Suprapubic skin (tissue), 4 donors: ENCODE data around the gene MYADML2. TPM values are rescaled to one million over a fixed set of nuclear protein-coding genes. Genes with fewer than 3 reads are reported as not detected.
"Not testable (repeated sequence)": the region's sequence is repeated elsewhere in the genome, so short reads cannot be mapped to it uniquely, and the experiment has no call there.

Source experiments
- DNase-seq, 2 donors: peaks; one replicate each; pipeline ENCODE4 v3.0.0-alpha.2; 2019; ENCODE audit warnings: low spot score in 2 of 2
- H3K27ac ChIP-seq: fragments of 200-600 bp; sonication (generic); one replicate; pipeline ENCODE4 v1.5.1; 2019
- H3K27me3 ChIP-seq: fragments of 200-600 bp; sonication (generic); one replicate; pipeline ENCODE4 v1.5.1; 2019
- H3K36me3 ChIP-seq: fragments of 200-600 bp; sonication (generic); one replicate; pipeline ENCODE4 v1.5.1; 2019
- H3K4me1 ChIP-seq: fragments of 200-600 bp; sonication (generic); one replicate; pipeline ENCODE4 v1.5.1; 2019
- H3K4me3 ChIP-seq: fragments of 200-600 bp; sonication (generic); one replicate; pipeline ENCODE4 v1.5.1; 2019; ENCODE audit warnings: mild to moderate bottlenecking
- H3K9me3 ChIP-seq: fragments of 200-600 bp; sonication (generic); one replicate; pipeline ENCODE4 v1.5.1; 2019
- CTCF ChIP-seq, 2 donors: fragments of 200-600 bp in 1 of 2; fragments of 450-650 bp in 1 of 2; sonication (generic) in 1 of 2; IDR thresholded peaks; one replicate each; pipeline ENCODE4 v1.5.1; 2016 to 2019; ENCODE audit warnings: antibody characterized with exemption in 2 of 2, mild to moderate bottlenecking in 1 of 2, moderate library complexity in 1 of 2
- EP300 ChIP-seq: sonication (generic); formaldehyde crosslinking; IDR thresholded peaks from one replicate; pipeline ENCODE4 v1.6.1; 2017; ENCODE audit warnings: antibody characterized with exemption
- POLR2A ChIP-seq, 2 donors: fragments of 450-650 bp; IDR thresholded peaks; one replicate each; pipeline ENCODE4 v1.6.1; 2017; ENCODE audit warnings: antibody characterized with exemption in 2 of 2, mild to moderate bottlenecking in 2 of 2, moderate library complexity in 2 of 2
- POLR2AphosphoS5 ChIP-seq, 3 donors: sonication (generic); formaldehyde crosslinking; IDR thresholded peaks; one replicate each; pipeline ENCODE4 v1.6.1; 2017; ENCODE audit warnings: antibody characterized with exemption in 3 of 3
- WGBS: methylation state at CpG from one replicate; pipeline ENCODE4 v1.1.5; 2018; 5-methylcytosine and 5-hydroxymethylcytosine counted together
- total RNA-seq, 4 donors: library from RNA; depleted of rRNA; stranded (reverse); fragments of >200 nt; gene quantifications; one replicate each; pipeline ENCODE4 v1.1.0, GENCODE V29; 2016

MYADML2 gene
- total RNA-seq, 4 donors from 2014 or later: not detected

DNA sequence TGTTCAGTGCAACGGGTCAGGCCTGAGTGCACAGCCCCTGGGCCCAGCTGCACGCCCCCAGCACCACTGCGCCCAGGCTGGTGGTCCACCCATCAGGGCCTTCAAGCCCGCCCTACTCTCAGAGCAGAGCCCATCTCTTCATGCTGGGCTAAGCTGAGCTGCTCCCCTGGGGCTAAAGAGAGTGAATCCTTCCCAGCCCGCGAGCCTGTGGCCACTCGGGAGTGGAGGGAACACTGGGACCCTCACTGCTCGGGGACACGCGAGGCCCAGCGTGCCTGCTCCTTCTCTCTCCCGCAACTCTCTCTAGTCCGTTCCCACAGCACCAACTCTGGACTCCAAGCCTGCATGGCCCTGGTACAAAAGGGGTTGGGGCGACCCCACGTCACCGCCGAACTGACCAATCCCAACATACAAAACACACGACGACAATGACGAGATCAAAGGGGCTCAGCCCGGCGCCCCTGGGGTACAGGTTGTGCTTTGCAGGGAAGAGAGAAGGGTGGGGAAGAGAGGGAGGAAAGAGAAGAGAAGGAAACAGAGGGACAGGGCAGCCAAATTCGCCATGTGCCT is 25.0 kb downstream of the MYADML2 start:
- WGBS: 89% methylated on average over 23 of the region's 23 CpGs
- TF ChIP-seq POLR2AphosphoS5 (IDR thresholded peaks at IDR 0.05): no peak
- no peak for TF ChIP-seq EP300
- no peak for TF ChIP-seq POLR2A (IDR thresholded peaks at IDR 0.05)
- TF ChIP-seq CTCF (IDR thresholded peaks at IDR 0.05): no peak
- Histone ChIP-seq H3K27me3 (no peaks in the 10 kb centered on the region), H3K4me3 (no peak overlapping the region), H3K36me3 (peaks cover 29% of the 10 kb centered on the region), H3K27ac (no peak overlapping the region), H3K9me3 (no peaks in the 10 kb centered on the region), H3K4me1 (peaks cover 79% of the 10 kb centered on the region)
- DNase-seq: no peak

DNA sequence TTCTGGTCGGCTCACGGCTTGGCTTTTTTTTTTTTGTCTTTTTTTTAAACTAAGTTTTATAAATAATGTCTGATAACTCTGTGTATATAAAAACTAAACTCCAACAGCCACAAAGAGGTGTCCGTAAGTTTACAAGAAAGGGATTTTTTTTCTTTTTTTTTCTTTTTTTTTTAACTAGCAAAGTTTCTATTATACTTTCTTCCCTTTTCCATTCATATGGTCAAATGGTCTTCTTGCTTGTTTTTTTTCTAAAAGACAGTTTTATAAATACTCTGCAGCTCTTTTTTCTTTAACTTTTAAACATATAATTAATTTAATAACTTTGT is 25.5 kb downstream of the MYADML2 start:
- no peak overlapping the region for H3K27ac ChIP-seq
- no peak overlapping the region for H3K4me3 ChIP-seq
- peaks cover 29% of the 10 kb centered on the region for H3K36me3 ChIP-seq
- H3K9me3 ChIP-seq: no peaks in the 10 kb centered on the region
- 85% methylated on average over 3 of the region's 3 CpGs for WGBS
- no peak for DNase-seq
- TF ChIP-seq EP300 (no peak), POLR2A (IDR thresholded peaks at IDR 0.05) (no peak), CTCF (IDR thresholded peaks at IDR 0.05) (no peak), POLR2AphosphoS5 (IDR thresholded peaks at IDR 0.05) (no peak)
- no peaks in the 10 kb centered on the region for H3K27me3 ChIP-seq
- H3K4me1 ChIP-seq: peaks cover 81% of the 10 kb centered on the region

- H3K4me1 ChIP-seq: peaks cover 80% of the 10 kb centered on the region
- no peak overlapping the region for H3K4me3 ChIP-seq
- H3K9me3 ChIP-seq: no peaks in the 10 kb centered on the region
- no peak for DNase-seq
- 82% methylated on average over 32 of the region's 33 CpGs for WGBS
- TF ChIP-seq POLR2A (IDR thresholded peaks at IDR 0.05): no peak
- TF ChIP-seq EP300: no peak
- TF ChIP-seq CTCF (IDR thresholded peaks at IDR 0.05): no peak
- TF ChIP-seq POLR2AphosphoS5 (IDR thresholded peaks at IDR 0.05): no peak
- no peaks in the 10 kb centered on the region for H3K27me3 ChIP-seq
- H3K27ac ChIP-seq: no peak overlapping the region
- H3K36me3 ChIP-seq: peaks cover 29% of the 10 kb centered on the region
Measured at GRCh38 chr17:81920612-81921536, 26.2 kb downstream of the MYADML2 start.

- TF ChIP-seq CTCF (IDR thresholded peaks at IDR 0.05): no peak
- no peak for TF ChIP-seq POLR2A (IDR thresholded peaks at IDR 0.05)
- no peak for TF ChIP-seq EP300
- TF ChIP-seq POLR2AphosphoS5 (IDR thresholded peaks at IDR 0.05): no peak
- Histone ChIP-seq H3K4me1 (peaks cover 65% of the 10 kb centered on the region), H3K9me3 (no peaks in the 10 kb centered on the region), H3K27ac (peak overlapping the region; percentile 85), H3K27me3 (no peaks in the 10 kb centered on the region), H3K4me3 (no peak overlapping the region), H3K36me3 (peaks cover 45% of the 10 kb centered on the region)
- DNase-seq: no peak
- WGBS: 82% methylated on average over 12 of the region's 15 CpGs
Measured at GRCh38 chr17:81918832-81919545, 28.0 kb downstream of the MYADML2 start.

- peaks cover 52% of the 10 kb centered on the region for H3K36me3 ChIP-seq
- DNase-seq, H3K9me3 ChIP-seq, H3K27me3 ChIP-seq: not testable (repeated sequence)
- H3K4me3 ChIP-seq: peak overlapping the region; percentile 97
- WGBS: 43% methylated on average over 9 of the region's 9 CpGs
- peak overlapping the region; percentile 85 for H3K27ac ChIP-seq
- peaks cover 58% of the 10 kb centered on the region for H3K4me1 ChIP-seq
Measured at GRCh38 chr17:81918333-81918669, 28.7 kb downstream of the MYADML2 start.
